Left ventricle myocardium inferior (tissue), 1 donor: ENCODE results near the gene MAPK7. TPM values are rescaled to one million over a fixed set of nuclear protein-coding genes. Genes with fewer than 3 reads are reported as not detected.

Source experiments
- DNase-seq: peaks from one replicate; pipeline ENCODE4 v3.0.0-alpha.2; 2020
- H3K27ac ChIP-seq: fragments of 200-600 bp; replicated peaks from 2 replicates; pipeline ENCODE4 v1.8.0; 2021
- H3K27me3 ChIP-seq: fragments of 200-600 bp; 2 replicates; pipeline ENCODE4 v1.8.0; 2021; ENCODE audit warnings: low read depth
- H3K36me3 ChIP-seq: fragments of 200-600 bp; 2 replicates; pipeline ENCODE4 v1.8.0; 2021
- H3K4me1 ChIP-seq: fragments of 200-600 bp; 2 replicates; pipeline ENCODE4 v1.8.0; 2021
- H3K4me3 ChIP-seq: fragments of 200-600 bp; 2 replicates; pipeline ENCODE4 v1.8.0; 2021; ENCODE audit warnings: mild to moderate bottlenecking, moderate library complexity
- H3K9me3 ChIP-seq: fragments of 200-600 bp; replicated peaks from 2 replicates; pipeline ENCODE4 v1.8.0; 2021
- CTCF ChIP-seq: fragments of 200-600 bp; IDR thresholded peaks from 2 replicates; pipeline ENCODE4 v1.8.0; 2021; ENCODE audit warnings: antibody characterized with exemption, mild to moderate bottlenecking, borderline replicate concordance
- intact Hi-C: fragments of 100-400 bp; cut with micrococcal nuclease; formaldehyde crosslinking; loops from one replicate; pipeline ENCODE4 v1.11.0; 2022
- long read RNA-seq: library from polyadenylated mRNA; unstranded; transcript quantifications from one replicate; pipeline ENCODE4 v2.0.0, GENCODE V29; 2021
- total RNA-seq: library from RNA; stranded (reverse); fragmentation: NEBNext Ultra II Directional; extraction: Animal tissue kit (Norgen Biotek cat#: 25700); gene quantifications from one replicate; pipeline ENCODE4 v1.2.1, GENCODE V29; 2021
- donor health status: DM: no; HTN: yes; CAD: no; lungs with severe emphysema.

MAPK7 gene
- total RNA-seq = 11.4 TPM
- long read RNA-seq, full-length matches to known transcripts = 14 of 17 reads
- long read RNA-seq, partial matches to known transcripts = 2 of 17 reads
- long read RNA-seq, other reads (novel, unspliced or antisense) = 1 of 17 reads

DNA sequence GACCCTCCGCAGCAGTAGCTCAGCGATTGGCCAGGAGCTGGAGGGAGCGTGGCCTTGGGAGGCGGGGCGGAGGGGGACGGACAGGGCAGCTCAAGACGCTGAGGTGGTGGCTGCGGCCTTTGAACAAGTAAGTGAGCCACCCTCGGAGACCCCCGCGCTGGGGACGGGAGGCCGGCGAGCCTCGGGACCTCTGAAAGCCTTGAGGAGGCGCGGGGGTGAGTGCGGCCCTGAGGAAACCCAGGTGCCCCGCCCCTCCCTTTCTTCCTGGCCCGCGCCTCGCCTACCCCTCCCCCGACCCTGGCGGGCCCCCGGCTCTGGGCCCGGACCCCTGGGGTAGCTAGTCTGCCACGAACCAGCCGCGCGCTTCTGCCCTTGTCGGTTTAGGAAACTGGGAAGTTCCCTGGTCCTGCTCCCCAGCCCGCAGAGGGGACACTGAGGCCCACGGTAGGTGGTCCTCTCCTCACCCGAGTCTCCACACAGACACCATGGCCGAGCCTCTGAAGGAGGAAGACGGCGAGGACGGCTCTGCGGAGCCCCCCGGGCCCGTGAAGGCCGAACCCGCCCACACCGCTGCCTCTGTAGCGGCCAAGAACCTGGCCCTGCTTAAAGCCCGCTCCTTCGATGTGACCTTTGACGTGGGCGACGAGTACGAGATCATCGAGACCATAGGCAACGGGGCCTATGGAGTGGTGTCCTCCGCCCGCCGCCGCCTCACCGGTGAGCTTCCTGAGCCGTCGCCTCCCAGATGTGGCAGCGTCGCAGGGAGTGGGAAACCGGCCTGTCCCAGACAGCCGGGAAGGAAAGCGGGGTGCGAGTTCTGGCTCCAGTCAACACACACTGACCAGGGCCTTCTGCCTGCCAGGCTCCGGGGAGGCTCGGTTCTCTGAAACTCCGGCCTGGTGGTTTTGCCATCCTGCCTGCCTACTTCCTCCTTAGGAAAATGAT lies at the start of gene MAPK7:
Gene MAPK7 (plus strand): TSS at position 83 of the 945 bp plus-strand sequence. CDS start 403 bp downstream, at position 486.
- no peak for DNase-seq
- H3K27ac ChIP-seq = peak within 1 kb of the TSS; percentile 97
- no peaks in the 10 kb centered on the region for H3K9me3 ChIP-seq
- H3K4me3 ChIP-seq = peak within 1 kb of the TSS; percentile 92
- H3K36me3 ChIP-seq = peaks cover 37% of the 10 kb centered on the region
- no peak for TF ChIP-seq CTCF
- intact Hi-C loops = no loop called here
- H3K4me1 ChIP-seq = peaks cover 36% of the 10 kb centered on the region
- H3K27me3 ChIP-seq = no peaks in the 10 kb centered on the region

GRCh38 chr17:19329136-19329535 lies 49.2 kb upstream of the MAPK7 start:
- intact Hi-C loops = no loop called here
- Histone ChIP-seq H3K9me3 (peaks cover 6% of the 10 kb centered on the region), H3K4me1 (peaks cover 25% of the 10 kb centered on the region), H3K27ac (no peak overlapping the region), H3K36me3 (peaks cover 50% of the 10 kb centered on the region), H3K27me3 (no peaks in the 10 kb centered on the region), H3K4me3 (no peak overlapping the region)
- no peak for DNase-seq
- no peak for TF ChIP-seq CTCF

- Histone ChIP-seq H3K27me3 (no peaks in the 10 kb centered on the region), H3K9me3 (peaks cover 6% of the 10 kb centered on the region), H3K4me3 (no peak overlapping the region), H3K27ac (no peak overlapping the region), H3K4me1 (peaks cover 25% of the 10 kb centered on the region), H3K36me3 (peaks cover 54% of the 10 kb centered on the region)
- intact Hi-C loops = no loop called here
- DNase-seq = no peak
- TF ChIP-seq CTCF = no peak
Measured at GRCh38 chr17:19329839-19330238, 48.5 kb upstream of the MAPK7 start.

DNA sequence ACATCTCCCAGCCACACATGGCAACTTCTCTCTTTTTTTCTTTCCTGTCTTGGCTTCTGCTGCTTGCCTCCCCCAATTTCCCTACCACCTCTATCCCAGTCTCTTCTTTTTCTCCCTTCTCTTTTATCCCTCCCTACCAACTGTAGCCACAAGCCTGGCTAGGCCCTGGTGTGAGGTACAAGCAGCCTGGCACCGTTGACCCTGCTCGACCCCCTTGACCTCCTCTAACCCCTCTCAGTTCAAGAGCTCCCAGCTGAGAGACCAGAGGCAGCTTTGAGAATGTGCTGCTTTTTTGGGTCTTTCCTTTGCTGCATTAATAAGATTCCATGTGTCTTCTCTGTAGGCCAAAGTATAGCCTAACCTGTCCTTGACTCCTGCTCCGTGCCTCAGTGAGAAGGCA lies 48.0 kb upstream of the MAPK7 start:
- intact Hi-C loops = no loop called here
- Histone ChIP-seq H3K36me3 (peaks cover 54% of the 10 kb centered on the region), H3K27me3 (no peaks in the 10 kb centered on the region)

GRCh38 chr17:19331134-19331533 lies 47.2 kb upstream of the MAPK7 start:
- Histone ChIP-seq H3K27ac (no peak overlapping the region), H3K4me1 (peaks cover 25% of the 10 kb centered on the region), H3K27me3 (no peaks in the 10 kb centered on the region), H3K9me3 (no peaks in the 10 kb centered on the region), H3K36me3 (peaks cover 59% of the 10 kb centered on the region), H3K4me3 (no peak overlapping the region)
- intact Hi-C loops = no loop called here
- DNase-seq = no peak
- TF ChIP-seq CTCF = no peak

More for the DNA sequence above, 48.0 kb upstream of the MAPK7 start:
- Histone ChIP-seq H3K4me1 (peaks cover 25% of the 10 kb centered on the region), H3K9me3 (peaks cover 5% of the 10 kb centered on the region), H3K4me3 (no peak overlapping the region), H3K27ac (no peak overlapping the region)
- DNase-seq = no peak
- TF ChIP-seq CTCF = no peak
